Transverse colon (tissue), 4 donors: ENCODE measurements around the gene EYA2. TPM values are rescaled to one million over a fixed set of nuclear protein-coding genes. Genes with fewer than 3 reads are reported as not detected.

Experiments used
- DNase-seq: peaks from one replicate; pipeline ENCODE4 v3.0.0-alpha.2; 2019
- H3K27ac ChIP-seq, 4 donors: fragments of 200-600 bp; sonication (generic); 2 replicates each; pipeline ENCODE4 v1.5.1; 2016 to 2018; ENCODE audit warnings: inconsistent platforms in 4 of 4
- H3K27me3 ChIP-seq: fragments of 200-600 bp; sonication (generic); 2 replicates; pipeline ENCODE4 v1.5.1; 2017; ENCODE audit warnings: inconsistent platforms
- H3K36me3 ChIP-seq, 4 donors: fragments of 200-600 bp; sonication (generic); 2 replicates each; pipeline ENCODE4 v1.5.1; 2017 to 2019; ENCODE audit warnings: inconsistent platforms in 4 of 4
- H3K4me1 ChIP-seq, 4 donors: fragments of 200-600 bp; sonication (generic); 2 replicates each; pipeline ENCODE4 v1.5.1; 2017 to 2020; ENCODE audit warnings: inconsistent platforms in 4 of 4
- H3K4me3 ChIP-seq, 4 donors: fragments of 200-600 bp; sonication (generic); 1 replicate in 1 of 4; 2 replicates in 3 of 4; pipeline versions ENCODE4 v1.5.1 to v1.6.1; 2017 to 2019; ENCODE audit warnings: inconsistent platforms in 4 of 4
- H3K9me3 ChIP-seq, 2 donors: fragments of 200-600 bp; sonication (generic); 2 replicates each; pipeline ENCODE4 v1.5.1; 2017 to 2019; ENCODE audit warnings: inconsistent platforms in 2 of 2
- EP300 ChIP-seq: sonication (generic); formaldehyde crosslinking; IDR thresholded peaks from one replicate; pipeline ENCODE4 v1.6.1; 2017; ENCODE audit warnings: antibody characterized with exemption, low read depth
- POLR2A ChIP-seq: fragments of 450-650 bp; IDR thresholded peaks from one replicate; pipeline ENCODE4 v1.6.1; 2016; ENCODE audit warnings: antibody characterized with exemption, mild to moderate bottlenecking, moderate library complexity
- POLR2AphosphoS5 ChIP-seq, 3 donors: sonication (generic); formaldehyde crosslinking; IDR thresholded peaks; one replicate each; pipeline ENCODE4 v1.6.1; 2016; ENCODE audit warnings: antibody characterized with exemption in 3 of 3
- WGBS, 2 donors: methylation state at CpG; one replicate each; pipeline ENCODE4 v1.1.5; 2018; ENCODE audit warnings: low coverage in 1 of 2; 5-methylcytosine and 5-hydroxymethylcytosine counted together
- in situ Hi-C, 4 donors: fragments of 200-750 bp; cut with MboI; loops; one replicate each; pipeline versions ENCODE4 v1.15.0 to v1.15.1; 2017; ENCODE audit warnings: low sequenced_read_pairs in 3 of 4, low pct_ligation_motif_present in 1 of 4, low pct_unique_long_range_greater_than_20kb in 1 of 4
- intact Hi-C: fragments of 100-400 bp; cut with DNase I; formaldehyde crosslinking; loops from one replicate; pipeline ENCODE4 v1.15.1; 2023; ENCODE audit warnings: low total_unique reads
- total RNA-seq, 4 donors: library from RNA; depleted of rRNA; stranded (reverse); fragments of >200 nt; gene quantifications; one replicate each; pipeline ENCODE4 v1.1.0, GENCODE V29; 2016
- TF ChIP-seq, protein P1 (sequence below), 5 experiments: fragments of 200-600 bp in 3 of 5; fragments of 450-650 bp in 2 of 5; sonication (generic) in 3 of 5; IDR thresholded peaks; 1 replicate in 2 of 5; 2 replicates in 3 of 5; pipeline ENCODE4 v1.5.1; 2016 to 2017; ENCODE audit warnings: antibody characterized with exemption in 5 of 5, inconsistent platforms in 3 of 5, mild to moderate bottlenecking in 2 of 5, moderate library complexity in 1 of 5

EYA2 gene
- total RNA-seq, 4 donors from 2014 or later: 4.5 to 17.5 (median 10.9) TPM

DNA sequence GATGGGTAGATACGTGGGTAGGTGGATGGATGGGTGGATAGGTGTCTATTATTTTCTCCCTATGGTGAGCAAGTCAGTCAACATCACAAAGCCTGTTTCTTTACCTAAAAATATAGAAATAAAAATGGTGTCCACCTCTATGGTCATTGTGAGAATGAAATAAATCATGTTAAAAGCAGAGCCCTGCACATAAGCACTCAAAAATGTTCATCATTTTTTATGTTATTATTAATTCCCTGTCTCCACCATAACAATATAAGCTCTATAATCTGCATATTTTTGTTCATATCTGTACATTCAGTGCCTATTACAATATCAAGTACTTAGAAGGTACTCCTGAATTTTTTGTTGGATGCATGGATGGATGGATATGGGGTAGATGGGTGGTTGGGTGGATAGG lies 284.2 kb downstream of the EYA2 start:
- Histone ChIP-seq H3K27me3 (no peaks in the 10 kb centered on the region), H3K4me3 (no peak overlapping the region), H3K36me3 (no peaks in the 10 kb centered on the region), H3K4me1 (no peaks in the 10 kb centered on the region), H3K9me3 (no peaks in the 10 kb centered on the region), H3K27ac (no peak overlapping the region)
- in situ Hi-C loops: loop anchor here in 1 of 4 donors (25.0 kb wide), 2 partner anchors 208 to 433 kb away; no protein-coding TSS in a partner anchor
- TF ChIP-seq, protein P1, sequence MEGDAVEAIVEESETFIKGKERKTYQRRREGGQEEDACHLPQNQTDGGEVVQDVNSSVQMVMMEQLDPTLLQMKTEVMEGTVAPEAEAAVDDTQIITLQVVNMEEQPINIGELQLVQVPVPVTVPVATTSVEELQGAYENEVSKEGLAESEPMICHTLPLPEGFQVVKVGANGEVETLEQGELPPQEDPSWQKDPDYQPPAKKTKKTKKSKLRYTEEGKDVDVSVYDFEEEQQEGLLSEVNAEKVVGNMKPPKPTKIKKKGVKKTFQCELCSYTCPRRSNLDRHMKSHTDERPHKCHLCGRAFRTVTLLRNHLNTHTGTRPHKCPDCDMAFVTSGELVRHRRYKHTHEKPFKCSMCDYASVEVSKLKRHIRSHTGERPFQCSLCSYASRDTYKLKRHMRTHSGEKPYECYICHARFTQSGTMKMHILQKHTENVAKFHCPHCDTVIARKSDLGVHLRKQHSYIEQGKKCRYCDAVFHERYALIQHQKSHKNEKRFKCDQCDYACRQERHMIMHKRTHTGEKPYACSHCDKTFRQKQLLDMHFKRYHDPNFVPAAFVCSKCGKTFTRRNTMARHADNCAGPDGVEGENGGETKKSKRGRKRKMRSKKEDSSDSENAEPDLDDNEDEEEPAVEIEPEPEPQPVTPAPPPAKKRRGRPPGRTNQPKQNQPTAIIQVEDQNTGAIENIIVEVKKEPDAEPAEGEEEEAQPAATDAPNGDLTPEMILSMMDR (IDR thresholded peaks at IDR 0.05): no peak
- no peak for TF ChIP-seq POLR2A
- TF ChIP-seq POLR2AphosphoS5 (IDR thresholded peaks at IDR 0.05): no peak
- no peak for TF ChIP-seq EP300
- WGBS, 2 donors: 73 to 90% methylated on average over 1 of the region's 1 CpG
- intact Hi-C loops: no loop called here
- DNase-seq: no peak

GRCh38 chr20:47179267-47179666 lies 284.6 kb downstream of the EYA2 start:
- intact Hi-C loops (no loop called here), in situ Hi-C loops (loop anchor here in 1 of 4 donors (25.0 kb wide), 2 partner anchors 208 to 433 kb away; no protein-coding TSS in a partner anchor)
- H3K27me3 ChIP-seq: no peaks in the 10 kb centered on the region
- no peak overlapping the region for H3K27ac ChIP-seq
- no peaks in the 10 kb centered on the region for H3K36me3 ChIP-seq
- TF ChIP-seq, protein P1 (IDR thresholded peaks at IDR 0.05): no peak
- no peak for TF ChIP-seq POLR2A
- TF ChIP-seq EP300: no peak
- no peak for TF ChIP-seq POLR2AphosphoS5 (IDR thresholded peaks at IDR 0.05)
- DNase-seq: no peak
- no peaks in the 10 kb centered on the region for H3K4me1 ChIP-seq
- no peak overlapping the region for H3K4me3 ChIP-seq
- H3K9me3 ChIP-seq: no peaks in the 10 kb centered on the region

GRCh38 chr20:47181056-47181862 lies 286.6 kb downstream of the EYA2 start:
- Histone ChIP-seq H3K4me3 (no peak overlapping the region), H3K36me3 (no peaks in the 10 kb centered on the region), H3K9me3 (no peaks in the 10 kb centered on the region), H3K4me1 (no peaks in the 10 kb centered on the region), H3K27ac (no peak overlapping the region), H3K27me3 (no peaks in the 10 kb centered on the region)
- WGBS, 2 donors: 70 to 72% methylated on average over 5 of the region's 5 CpGs
- in situ Hi-C loops: loop anchor here in 1 of 4 donors (25.0 kb wide), 2 partner anchors 206 to 431 kb away; no protein-coding TSS in a partner anchor
- TF ChIP-seq POLR2A: no peak
- intact Hi-C loops: no loop called here
- DNase-seq: peak; percentile 14

DNA sequence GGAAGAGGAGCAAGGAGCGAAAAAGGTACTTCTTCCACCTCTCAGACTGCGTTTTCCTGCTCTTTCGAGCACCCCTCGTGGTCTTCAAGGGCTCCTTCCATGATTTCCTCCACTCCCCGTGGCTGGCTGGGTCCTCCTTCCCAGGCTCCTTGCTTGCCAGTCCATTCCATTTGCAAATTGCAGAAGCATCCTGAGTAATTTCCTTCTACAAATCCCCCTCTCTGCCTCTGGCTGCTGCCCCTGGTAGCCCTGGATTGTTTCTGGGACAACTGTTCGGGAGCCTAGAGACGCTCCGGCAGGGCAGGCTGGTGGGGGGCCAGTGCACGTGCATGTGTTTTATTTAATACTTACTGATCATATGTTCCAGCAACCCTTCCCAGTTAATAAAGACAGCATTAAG lies 288.7 kb downstream of the EYA2 start:
- TF ChIP-seq POLR2AphosphoS5 (IDR thresholded peaks at IDR 0.05) (no peak), EP300 (no peak), POLR2A (no peak)
- TF ChIP-seq, protein P1 (IDR thresholded peaks at IDR 0.05): no peak
- DNase-seq: no peak
- H3K27ac ChIP-seq: no peak overlapping the region
- no peak overlapping the region for H3K4me3 ChIP-seq
- 68 to 83% methylated on average over 4 to 9 of the region's 9 CpGs for WGBS, 2 donors
- H3K9me3 ChIP-seq: no peaks in the 10 kb centered on the region
- no peaks in the 10 kb centered on the region for H3K27me3 ChIP-seq
- no peaks in the 10 kb centered on the region for H3K36me3 ChIP-seq
- intact Hi-C loops: no loop called here
- in situ Hi-C loops: loop anchor here in 1 of 4 donors (25.0 kb wide), 2 partner anchors 204 to 429 kb away; no protein-coding TSS in a partner anchor
- H3K4me1 ChIP-seq: no peaks in the 10 kb centered on the region
